UCSD-AML1 (cell line): ENCODE measurements around the gene ZNF692.
"Not testable (repeated sequence)": the region's sequence is repeated elsewhere in the genome, so short reads cannot be mapped to it uniquely, and the experiment has no call there.

Experiments
- DNase-seq: peaks from one replicate; lab custom pipeline; 2025; ENCODE audit not compliant: unreplicated experiment; lab: John Stamatoyannopoulos, UW

ZNF692 gene

DNA sequence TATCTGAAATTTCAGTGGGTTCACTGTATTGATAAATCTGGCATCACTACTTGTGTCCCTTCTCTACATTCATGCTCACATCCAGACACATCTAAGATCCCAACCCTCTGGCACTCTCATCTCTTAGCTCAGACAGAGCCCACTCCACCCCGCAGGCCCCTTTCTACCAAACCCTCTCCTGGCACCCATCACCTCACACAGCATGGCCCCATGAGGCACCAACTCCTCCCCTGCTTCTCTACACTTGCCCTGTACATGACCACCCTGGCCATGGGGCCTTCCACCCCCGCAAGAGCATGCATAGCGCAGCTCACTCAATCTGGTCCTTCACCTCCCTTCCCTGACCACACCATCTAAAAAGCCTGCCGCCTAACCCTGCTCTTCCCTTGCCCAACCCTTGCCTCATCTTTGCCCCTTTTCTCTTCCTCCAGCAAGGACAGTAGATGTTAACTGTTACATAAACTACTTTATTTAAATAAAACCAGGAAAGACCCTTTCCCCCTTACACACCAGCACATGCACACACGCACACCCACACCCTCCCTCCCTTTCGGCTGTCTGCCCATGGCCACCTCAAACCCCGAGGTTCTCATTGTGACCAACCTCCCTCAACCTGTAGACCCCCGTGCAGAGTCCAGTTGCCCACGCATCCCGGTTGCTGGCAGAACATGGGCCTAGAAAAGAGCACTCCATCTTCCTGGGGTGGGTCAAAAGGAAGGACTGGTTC lies 48.7 kb downstream of the ZNF692 start:
- no peak for DNase-seq

DNA sequence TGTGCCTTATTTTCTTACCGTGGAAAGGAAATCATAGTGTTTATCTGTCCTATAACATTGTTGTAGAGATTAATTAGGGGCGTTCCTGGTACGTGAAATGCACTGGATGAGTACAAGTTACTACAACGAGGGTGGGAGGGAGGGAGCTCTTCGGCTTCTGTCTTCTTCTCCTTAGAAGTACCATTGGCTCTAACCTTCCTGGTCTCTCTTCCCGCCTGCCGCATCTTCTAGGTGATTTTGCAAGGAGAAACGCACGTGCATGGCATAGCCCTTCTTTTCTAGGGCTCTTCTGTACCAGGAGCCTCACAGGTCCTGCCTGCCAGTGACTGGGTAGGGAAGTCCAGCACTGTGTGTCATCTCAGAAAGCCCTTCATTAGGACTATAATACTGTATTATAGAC lies 50.0 kb downstream of the ZNF692 start:
- DNase-seq: no peak

DNA sequence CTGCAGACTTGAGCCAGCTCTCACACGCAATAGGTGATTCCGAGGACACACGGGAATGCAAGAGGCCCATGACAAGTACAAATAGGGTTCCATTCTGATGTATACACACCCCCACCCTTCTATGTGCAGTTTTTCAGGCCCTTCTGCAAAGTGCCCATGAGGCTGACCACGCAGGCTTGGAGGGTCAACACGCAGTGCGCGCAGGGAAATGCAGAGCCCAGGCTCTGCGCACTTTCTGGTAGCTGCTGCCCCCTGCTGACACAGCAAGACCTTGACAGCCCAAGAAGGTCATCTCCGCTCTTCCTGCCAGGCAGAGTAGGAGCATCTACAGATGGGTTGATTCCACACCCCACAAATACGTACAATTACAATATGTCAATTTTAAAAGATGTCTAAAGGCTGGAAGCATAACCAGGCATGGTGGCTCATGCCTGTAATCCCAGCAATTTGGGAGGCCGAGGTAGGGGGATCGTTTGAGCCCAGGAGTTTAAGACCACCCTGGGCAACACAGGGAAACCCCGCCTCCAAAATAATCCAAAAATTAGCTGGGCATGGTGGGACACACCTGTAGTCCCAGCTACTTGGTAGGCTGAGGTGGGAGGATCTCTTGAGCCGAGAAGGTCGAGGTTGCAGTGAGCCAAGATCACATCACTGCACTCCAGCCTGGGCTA lies 51.7 kb downstream of the ZNF692 start:
- DNase-seq: no peak

DNA sequence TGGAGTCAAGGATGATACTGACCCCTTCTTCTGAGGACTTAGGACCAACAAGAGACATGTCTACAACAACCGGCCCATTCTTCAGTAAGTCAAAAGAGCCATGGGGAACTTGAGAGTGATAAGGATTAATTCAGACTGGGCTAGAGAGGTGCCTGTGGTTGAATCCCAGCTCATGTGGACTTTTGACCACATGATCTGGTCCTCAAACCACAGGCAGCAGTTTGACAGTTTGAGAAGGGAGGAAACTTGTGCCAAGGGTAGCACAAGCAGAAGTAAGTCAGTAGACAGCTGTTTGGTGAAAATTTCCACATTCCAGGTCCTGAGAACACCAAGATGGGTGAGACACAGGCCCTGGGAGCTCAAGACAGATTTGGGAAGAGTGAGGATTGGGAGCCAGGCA lies 53.0 kb downstream of the ZNF692 start:
- DNase-seq: no peak

DNA sequence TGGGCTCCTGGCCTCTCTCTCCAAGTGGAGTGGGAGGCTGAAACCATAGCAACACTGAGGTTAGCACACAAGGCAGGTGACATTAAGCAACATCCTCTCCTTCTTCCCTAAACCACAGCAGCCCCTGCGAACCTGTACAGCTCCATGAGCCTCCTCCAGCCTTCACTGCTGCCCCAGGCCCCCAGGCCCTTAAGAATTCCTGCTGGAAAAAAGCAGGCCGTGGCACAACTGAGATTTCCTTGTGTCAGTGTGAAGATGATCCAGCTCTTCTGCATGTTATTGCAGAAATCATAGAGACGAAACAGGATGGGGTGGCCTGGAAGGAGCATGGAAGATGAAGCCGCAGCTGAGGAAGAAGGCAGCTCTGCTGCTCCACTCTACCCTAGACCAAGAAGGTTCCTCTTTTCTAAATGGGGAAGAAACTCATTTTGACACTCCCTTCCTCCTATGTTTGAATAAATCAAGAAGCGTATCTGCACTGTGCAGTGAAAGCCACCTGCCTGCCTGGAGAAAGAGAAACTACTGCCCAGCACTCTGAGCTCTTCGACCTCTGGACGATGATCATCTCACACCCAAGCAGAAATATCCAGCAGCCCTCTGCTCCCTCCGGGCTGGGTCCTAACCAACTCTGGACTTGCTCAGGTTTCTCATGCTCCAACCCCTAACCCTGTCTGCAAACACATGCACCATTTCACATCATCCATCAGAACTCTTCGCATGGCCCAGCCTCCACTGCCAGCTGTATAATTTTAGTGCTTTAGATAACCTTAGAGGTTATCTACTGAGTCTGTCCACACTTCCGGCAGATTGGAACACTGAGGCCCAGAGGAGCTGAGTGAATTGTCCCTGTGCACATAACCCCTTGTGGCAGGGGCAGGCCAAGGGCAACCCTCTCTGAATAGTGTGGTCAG lies 53.9 kb downstream of the ZNF692 start:
- DNase-seq: no peak

DNA sequence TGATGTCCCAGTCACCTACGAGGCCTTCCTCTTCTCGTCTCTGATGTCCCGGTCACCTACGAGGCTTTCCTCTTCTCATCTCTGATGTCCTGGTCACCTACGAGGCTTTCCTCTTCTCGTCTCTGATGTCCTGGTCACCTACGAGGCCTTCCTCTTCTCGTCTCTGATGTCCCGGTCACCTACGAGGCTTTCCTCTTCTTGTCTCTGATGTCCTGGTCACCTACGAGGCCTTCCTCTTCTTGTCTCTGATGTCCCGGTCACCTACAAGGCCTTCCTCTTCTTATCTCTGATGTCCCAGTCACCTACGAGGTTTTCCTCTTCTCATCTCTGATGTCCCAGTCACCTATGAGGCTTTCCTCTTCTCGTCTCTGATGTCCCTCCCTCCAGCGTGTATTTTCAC lies 55.4 kb downstream of the ZNF692 start:
- not testable (repeated sequence) for DNase-seq

DNA sequence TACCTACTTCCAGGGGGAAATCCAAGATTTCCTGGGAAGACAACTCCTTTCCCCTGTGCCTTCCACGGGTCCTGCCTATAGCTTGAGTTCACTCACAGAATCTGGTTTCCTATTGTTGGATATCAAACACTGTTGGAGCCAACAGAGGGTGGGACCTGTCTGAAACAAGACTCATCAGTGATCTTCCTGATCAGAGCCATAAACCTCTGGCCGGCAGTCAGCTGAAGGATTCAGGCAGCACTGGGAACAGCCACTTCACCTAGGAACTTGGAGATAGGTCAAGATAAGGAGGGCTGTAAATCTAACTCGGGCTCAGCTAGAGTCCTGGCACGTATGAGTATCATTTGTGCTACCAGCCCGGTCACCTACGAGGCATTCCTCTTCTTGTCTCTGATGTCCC lies 56.4 kb downstream of the ZNF692 start:
- no peak for DNase-seq

DNA sequence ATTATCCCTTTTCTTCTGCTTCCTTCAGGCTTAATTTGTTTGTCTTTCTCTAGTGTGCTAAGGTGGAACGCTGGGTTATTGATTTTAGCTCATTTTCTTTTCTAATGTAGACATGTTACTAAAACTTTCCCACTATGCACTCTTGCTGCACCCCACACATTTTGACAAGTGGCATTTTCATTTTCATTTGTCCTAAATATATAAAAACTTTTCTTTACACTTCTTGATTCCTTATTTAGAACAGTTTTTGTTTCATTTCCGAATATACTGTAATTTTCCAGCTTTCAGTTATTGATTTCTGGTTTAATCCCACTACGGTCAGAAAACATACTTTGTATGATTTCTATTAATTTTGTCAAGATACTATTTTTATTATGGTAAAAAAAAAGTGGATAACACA lies 58.4 kb downstream of the ZNF692 start:
- DNase-seq: no peak
